Stimulated activated CD4-positive, alpha-beta T cell treated with anti-CD3 and anti-CD28 coated beads, Interleukin-15, amount 100 ng/mL, for 48 hours (primary cell): ENCODE results near the gene APBB1.

Experiments used
- DNase-seq, 2 donors: peaks; one replicate each; pipeline ENCODE4 v3.0.0-alpha.2; 2020; ENCODE audit warnings: low read depth in 2 of 2

APBB1 gene

DNA sequence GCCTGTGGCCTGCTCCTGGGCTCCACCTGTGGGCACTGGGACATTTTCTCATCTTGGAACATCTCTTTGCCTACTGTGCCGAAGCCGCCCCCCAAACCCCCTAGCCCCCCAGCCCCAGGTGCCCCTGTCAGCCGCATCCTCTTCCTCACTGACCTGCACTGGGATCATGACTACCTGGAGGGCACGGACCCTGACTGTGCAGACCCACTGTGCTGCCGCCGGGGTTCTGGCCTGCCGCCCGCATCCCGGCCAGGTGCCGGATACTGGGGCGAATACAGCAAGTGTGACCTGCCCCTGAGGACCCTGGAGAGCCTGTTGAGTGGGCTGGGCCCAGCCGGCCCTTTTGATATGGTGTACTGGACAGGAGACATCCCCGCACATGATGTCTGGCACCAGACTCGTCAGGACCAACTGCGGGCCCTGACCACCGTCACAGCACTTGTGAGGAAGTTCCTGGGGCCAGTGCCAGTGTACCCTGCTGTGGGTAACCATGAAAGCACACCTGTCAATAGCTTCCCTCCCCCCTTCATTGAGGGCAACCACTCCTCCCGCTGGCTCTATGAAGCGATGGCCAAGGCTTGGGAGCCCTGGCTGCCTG, 27.3 kb downstream of the APBB1 start:
- no peak for DNase-seq

DNA sequence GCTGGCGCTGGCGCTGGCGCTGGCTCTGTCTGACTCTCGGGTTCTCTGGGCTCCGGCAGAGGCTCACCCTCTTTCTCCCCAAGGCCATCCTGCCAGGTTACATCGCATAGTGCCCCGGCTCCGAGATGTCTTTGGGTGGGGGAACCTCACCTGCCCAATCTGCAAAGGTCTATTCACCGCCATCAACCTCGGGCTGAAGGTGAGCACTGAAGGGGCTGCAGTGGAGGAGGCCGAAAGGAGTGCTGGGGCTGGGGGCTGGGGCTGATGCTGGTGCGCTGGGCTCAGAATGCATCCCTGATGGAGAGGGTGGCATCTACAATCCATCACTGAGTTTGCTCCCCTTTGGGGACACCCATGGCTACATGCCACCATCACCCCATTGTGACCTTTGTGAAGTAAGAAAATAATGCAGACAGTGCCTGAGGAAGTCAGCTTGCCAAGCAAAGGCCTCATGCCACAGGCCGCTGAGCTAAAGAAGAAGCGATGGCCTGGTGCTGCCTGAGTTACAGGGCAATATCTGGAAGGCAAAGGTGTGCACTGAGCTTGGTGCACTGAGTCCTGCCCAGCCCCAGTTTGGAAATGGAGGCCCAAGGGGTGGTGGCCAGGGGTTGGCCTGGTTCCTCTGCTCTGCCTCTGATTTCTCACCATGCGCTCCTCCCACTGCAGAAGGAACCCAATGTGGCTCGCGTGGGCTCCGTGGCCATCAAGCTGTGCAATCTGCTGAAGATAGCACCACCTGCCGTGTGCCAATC, 28.0 kb downstream of the APBB1 start:
- no peak for DNase-seq

DNA sequence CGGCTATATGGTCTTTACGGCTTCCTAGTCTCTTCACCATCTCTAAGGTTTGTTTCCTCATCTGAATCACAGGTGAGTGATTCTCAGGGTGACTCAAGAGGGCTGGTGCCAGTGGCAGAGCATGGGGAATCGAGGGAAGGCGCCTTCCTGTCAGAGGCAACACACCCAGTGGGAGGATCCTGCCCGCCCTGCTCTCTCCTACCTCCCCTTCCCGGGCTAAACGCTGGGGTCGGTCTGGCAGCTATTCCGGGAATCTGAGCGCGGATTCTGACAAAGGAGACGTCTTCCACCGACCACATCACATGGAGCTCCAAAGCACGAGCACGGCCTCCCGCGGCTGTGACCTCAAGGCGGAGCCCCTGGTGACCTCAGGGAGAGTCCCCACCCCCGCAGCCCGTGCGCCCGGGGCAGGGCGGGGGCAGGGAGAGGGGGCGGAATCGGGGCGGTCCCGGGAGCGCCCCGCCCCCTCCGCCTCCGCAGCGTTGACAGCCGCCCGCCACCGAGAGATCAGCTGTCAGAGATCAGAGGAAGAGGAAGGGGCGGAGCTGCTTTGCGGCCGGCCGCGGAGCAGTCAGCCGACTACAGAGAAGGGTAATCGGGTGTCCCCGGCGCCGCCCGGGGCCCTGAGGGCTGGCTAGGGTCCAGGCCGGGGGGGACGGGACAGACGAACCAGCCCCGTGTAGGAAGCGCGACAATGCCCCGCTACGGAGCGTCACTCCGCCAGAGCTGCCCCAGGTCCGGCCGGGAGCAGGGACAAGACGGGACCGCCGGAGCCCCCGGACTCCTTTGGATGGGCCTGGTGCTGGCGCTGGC, 28.8 kb downstream of the APBB1 start, which contains the start of gene SMPD1:
Gene SMPD1 (plus strand): TSS at position 570 of the 813 bp plus-strand sequence. CDS start 125 bp downstream, at position 695.
- DNase-seq: peak; percentile 87 to 90

DNA sequence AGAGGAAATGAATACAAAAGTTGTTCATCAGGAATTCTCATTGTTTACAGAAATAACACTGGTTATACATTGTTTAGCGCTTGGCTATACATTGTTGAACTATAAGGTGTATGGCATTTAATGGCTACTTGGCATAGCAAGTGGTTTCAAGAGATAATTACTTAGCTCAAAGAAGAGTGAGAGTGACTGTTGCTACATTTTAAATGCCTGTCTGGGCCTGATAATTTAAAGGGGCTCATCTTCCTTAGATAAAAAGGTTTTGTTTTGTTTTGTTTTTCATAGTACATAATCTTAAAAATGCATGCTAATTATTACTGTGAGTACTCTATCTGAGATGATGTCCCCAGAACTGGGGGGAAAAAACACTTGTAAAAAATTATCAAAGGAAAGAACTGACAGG, 30.1 kb downstream of the APBB1 start:
- DNase-seq: no peak

DNA sequence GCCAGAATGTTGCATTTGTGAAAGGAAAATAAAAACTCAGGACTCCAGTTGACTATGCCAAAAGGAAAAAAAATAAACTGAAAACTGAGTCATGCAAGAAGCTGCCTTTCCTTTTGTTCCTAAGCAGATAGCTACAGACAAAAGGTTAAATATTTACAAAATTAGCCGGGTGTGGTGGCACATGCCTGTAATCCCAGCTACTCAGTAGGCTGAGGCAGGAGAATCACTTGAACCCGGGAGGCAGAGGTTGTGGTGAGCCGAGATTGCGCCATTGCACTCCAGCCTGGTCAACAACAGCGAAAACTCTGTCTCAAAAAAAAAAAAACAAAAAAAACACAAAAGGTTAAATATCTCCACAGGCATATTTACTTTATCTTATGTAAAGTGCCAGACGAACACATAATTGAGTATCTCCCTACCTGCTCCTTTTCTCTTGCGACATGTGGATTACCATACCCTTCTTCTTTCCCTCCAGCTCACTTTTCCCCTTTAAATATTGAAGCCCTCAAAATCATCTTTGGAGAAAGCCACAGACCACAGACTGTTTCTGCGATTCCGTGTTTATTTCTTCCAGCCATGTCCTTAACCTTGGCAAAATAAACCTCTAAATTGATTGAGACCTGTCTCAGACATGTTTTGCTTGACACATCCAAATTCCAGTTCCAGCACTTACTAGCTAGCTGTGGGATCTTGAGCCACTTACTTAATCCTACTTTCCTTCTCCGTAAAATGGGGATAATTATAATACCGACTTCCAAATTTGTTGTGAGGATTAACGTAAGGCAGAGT, 30.9 kb downstream of the APBB1 start:
- DNase-seq: no peak

DNA sequence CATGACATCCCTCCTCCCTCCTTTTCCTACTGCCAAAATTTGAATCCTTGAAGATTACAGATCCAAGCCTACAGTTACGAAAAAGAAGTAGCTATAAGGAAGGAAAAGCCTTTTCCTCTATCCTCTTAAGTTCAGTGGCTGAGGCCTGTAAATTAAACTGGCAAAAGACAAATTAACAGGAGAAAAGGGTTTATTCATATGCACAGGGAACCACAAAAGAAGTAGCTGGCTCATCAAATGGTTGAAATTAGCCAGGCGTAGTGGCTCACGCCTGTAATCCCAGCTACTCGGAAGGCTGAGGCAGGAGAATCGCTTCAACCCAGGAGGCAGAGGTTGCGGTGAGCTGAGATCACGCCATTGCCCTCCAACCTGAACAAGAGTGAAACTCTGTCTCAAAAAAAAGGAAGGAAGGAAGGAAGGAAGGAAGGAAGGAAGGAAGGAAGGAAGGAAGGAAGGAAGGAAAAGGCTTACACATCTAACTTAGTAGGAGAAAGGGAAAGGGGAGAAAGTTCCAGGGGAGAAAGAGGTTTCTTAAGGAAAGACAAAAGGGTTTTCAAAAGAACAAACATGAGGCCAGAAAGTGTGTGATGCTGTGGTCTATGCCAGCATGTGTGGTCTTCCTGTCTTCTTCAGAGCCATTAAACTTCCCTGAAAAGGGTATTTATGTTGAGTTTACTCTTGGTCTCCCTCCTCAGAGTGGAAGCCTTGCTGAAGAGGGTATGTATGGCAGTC, 33.7 kb downstream of the APBB1 start:
- DNase-seq: no peak

DNA sequence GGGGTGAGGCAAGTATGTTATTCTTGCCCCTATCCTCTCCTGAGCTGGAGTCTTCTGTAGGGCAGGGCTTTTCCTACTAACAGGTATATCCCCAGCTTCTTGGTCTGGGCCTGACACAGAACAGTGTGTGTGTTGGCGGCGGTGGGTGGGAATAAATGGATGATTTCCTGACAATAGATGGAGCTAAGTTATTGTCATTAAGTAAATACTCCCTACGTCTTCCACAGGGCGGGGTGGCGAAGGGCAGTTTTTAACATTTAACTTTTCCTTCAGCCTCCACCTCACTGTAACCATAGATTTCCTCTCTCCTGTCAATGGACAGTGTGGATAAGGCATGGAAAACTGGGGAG, 40.3 kb downstream of the APBB1 start:
- no peak for DNase-seq

DNA sequence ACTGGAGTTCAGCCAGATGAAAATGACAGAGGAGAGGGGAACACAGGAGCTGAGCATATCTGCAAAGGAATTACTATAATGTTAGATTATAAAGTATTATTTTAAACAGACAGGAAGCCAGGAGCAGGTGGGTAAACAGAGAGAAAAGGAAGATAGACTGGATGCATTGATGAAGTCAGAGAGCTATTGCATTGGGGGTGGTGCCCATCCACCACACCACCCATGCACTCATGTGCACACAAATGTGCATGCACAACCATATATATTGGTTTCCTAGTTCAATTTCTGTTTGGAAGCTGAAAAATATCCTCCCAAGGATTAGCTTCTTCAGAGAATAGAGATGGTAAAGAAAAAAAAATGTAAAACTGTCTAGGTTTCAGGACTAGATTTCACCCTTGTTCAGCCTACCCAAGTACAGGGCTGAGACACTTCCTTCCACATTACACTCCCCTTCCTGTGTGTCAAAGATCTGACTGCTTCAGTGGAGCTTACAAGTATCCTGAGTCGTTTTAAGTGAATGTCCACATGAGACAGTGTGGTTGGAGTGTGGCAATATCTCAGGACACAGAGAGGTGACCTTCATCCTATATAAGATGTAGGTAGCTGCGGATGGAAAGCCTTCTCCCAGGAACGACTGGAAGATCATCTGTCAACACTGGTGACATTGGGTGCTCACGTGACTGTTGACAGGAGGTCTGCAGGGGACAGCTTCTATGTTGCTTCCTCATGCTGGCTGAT, 40.8 kb downstream of the APBB1 start:
- DNase-seq: no peak

DNA sequence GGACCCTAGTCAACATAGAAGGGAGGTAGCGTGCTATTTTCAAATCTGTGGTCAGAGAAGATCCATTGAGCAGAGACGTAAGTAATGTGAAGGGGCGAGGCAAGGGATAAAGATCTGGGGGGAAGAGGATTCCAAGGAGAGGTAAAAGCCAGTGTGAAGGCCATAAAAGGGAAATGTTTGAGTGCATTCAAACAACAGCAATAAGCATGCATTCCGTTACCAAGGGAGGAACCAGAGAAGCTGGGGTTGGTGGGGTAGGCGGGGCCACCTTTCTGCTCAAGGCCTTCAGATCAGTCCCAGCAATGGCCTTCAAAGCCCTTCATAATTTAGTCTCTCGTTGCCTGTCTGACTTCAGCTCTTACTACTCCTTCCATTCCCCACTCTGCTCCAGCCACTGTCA, 47.1 kb downstream of the APBB1 start:
- no peak for DNase-seq

DNA sequence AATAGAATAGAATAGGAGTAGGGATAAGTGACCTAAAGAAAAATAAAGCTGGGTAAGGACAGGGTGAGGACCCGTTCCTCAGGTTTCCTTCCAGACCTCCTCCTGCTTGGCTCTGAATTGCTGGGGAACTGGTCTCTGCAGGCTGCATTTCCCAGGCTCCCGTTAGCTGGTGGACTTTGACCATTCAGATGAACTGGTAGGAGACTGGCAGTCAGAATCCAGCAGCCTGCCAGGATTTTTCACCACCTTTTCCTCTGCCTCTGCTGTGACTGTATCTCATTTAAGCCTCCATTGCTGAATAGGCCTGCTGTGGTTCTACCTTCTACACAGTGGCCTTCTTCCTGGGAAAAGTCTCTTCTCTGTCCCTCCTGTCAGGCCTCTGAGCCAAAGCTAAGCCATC, 53.2 kb downstream of the APBB1 start:
- DNase-seq: no peak

DNA sequence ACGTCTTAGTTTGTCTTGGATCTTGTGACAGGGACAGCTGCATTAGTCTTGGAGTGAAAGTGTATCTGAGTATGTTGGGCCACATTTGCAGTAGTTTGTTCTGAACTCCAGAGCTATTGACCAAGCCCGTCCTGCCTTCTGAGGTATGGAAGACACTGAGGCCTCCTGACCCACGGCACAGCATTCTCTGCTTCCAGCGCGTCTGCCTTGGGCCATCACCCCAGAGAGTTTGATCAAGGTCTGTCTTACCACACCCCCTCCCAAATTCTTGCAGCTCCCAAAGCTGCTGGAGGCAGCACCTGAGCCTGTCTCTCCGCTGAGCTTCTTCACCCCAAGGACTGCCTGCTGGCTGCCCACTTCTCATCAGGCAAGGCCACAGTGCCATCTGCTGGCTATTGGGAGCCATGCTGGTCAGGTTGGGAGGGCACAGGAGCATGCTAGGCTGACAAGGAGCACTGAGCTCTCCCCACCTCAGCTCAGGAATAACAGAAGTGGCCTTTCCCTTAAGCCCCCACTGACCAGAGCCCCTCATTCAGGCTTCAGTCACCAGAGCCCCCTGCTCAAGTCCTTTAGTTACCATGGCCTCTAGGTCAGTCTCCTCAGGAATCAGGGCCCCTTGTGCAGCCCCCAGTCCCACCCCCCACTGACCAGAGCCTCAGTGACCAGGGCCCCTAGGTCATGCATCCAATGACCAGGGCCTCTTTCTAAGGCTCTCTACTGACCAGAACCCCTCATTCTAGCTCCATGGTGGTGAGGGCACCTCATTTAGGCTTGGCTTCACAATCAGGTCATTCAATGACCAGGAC, 55.8 kb downstream of the APBB1 start:
- DNase-seq: peak; percentile 66

DNA sequence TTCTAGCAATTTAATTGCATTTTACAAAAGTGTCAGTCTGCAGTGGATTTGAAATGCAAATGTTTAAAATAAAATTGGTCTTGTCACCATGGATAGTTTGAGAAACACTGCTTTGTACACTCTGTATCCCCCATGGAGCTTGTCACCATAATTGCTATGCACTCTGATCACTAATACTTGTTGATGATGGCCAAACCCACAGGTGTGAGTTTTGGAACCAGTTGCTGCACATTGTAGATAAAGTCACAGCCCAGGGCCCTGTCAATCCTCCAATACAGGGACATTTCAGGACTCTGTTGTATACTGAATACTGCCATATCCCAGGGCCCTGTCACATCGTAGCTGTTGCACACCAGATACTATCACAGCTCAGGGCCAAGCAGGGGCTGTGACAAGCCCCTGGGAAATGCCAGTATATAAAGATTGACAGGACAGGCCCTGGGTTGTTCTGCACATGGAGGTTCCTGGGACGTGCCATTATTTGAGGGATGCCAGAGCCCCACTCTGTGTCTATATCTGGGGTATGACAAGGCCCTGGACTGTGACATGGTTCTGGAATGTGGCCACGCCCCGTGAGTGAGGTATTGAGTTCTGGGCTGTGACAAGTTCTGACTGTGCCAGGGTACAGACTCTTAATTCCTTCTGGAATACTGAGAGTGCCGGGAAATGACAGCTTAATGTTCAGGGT, 56.6 kb downstream of the APBB1 start:
- DNase-seq: no peak

DNA sequence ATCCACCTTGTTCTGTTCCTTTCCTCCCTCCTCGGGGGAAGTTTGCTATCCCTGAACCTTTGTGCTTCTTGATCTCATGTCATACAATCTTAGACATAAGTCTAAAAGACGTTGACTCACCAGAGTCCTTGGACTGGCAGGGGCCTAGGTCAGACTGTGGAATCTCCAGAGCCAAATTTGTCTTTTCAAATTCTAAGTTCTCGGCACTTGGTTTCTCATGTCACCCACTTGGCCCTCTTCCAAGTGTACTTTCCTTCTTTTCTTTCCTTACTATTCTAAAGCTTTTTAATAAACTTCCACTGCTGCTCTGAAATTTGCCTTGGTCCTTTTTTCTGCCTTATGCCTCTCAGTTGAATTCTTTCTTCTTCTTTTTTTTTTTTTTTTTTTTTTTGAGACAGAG, 58.7 kb downstream of the APBB1 start:
- DNase-seq: no peak

DNA sequence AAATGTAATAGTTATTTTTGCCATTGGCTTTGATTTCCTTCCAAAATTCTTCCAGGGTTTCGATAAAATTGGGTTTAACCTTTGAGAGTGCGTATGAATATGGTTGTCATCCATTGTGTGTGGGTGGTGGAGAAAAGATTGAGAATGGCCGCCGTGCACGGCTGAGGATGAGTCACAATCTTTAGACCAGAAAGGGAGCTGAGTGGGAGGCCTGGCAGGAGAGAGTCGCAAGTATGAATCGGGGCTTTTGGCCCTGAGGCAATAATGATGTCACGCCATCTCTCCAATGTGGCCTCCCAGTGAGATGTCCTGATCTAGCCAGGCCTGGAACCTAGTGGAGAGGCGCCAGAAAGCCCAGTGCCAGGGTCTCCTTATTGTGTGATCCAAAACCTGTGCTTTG, 61.7 kb downstream of the APBB1 start:
- DNase-seq: peak; percentile 48 to 60

DNA sequence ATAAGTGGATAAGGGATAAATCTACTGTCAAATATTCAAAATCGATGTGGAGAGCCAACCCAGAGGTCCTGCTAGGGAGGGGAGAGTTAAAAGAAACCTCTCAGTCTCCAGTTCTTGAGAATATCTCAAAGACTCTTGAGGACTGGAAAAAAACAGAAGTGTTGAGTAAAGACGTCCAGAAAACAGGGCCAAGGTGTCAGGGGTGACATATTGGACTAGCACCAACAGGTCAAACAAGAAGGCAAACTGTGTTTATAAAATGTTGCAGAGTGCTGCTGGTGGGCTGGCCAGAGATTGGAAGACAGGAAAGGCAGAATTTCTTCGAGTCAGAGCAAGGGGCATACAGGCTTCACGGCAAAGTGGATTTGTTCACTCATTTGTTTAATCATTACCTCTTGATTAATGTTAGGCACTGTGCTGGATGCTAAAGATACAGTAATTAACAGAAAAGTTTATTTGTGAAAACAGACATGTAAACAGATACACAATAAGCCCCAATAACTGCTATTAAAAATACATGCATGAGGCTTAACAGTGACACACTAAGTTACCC, 62.3 kb downstream of the APBB1 start:
- DNase-seq: no peak

DNA sequence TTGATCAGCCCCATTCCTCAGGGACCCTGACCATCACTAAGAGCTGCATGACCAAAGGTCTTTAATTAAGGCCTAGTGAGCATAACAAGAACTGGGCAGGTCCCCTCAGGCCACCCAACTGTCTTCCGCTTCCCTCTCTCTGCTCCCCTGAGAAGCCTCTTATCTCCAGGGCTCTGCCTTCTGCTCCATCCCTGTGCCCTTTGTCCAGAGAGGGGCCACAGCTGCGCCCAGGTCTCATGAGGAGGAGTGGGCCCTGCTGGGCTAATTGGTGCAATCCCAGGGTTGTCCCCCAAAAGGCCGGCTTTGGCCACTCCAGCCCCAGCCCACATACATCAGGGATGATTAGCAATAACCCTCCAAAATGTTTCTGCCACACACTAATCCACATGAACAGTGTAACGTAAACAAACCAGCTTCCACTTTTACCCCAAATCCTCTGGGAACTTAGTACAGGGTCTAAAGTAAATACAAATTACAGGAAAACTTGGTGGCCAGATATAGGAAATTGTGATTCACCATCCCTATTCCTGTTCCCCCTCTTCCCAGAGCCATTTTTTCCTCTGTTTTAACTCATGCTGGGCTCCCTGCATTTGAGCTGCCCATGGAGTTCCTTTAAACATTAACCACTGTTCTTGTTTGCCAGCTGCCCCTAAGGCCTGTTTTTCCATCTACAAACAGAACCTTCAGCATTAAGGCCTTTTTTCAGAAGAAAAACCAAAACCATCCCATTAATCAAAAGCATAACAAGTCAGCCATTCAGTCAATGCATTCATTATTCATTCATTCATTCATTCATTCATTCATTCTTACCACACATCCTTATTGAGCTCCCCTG, 64.0 kb downstream of the APBB1 start:
- DNase-seq: no peak

DNA sequence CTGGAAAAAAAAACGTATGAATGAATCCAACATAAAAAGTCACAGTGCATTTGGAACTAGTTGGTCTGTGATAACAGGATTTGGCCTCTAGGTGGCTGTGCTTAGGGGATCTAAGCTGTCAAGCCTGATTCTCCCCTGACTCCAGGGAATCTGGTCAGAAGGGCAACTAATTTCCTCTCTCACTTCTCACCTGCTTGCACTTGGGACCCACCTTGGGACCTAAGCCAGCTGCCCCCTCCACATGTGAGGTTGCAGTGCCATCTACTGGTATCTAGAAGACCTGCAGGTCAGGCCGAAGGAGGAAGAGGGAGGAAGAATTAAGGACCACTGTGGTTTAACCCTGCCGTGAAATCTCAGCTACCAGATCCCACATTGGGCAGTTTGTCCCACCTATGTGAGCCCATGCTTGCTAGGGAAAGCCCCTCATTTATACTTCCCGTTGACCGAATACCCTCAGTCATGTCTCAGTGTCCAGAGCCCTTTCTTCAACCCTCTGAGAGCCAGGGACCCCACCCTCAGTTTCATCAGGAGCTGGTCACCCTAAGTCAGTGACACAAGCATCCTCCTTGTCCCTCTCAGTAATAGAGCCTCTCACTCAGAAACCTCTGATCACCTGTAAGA, 65.4 kb downstream of the APBB1 start:
- DNase-seq: peak; percentile 36 to 49
